HUES48 (cell line): ENCODE data around the gene ZNF880.

Source experiments
- H3K27ac ChIP-seq: one replicate; pipeline ENCODE4 v1.7.0; 2013; ENCODE audit warnings: low read depth, low read length, inconsistent platforms
- H3K27me3 ChIP-seq: 2 replicates; pipeline ENCODE4 v1.6.1; 2013; ENCODE audit warnings: mild to moderate bottlenecking, low read length; ENCODE audit not compliant: control insufficient read depth, insufficient read depth
- H3K36me3 ChIP-seq: 2 replicates; pipeline ENCODE4 v1.6.1; 2013; ENCODE audit warnings: low read length; ENCODE audit not compliant: control insufficient read depth, insufficient read depth
- H3K4me1 ChIP-seq: 2 replicates; pipeline ENCODE4 v1.6.1; 2013; ENCODE audit warnings: mild to moderate bottlenecking, low read length; ENCODE audit not compliant: control insufficient read depth, insufficient read depth
- H3K4me3 ChIP-seq: 2 replicates; pipeline ENCODE4 v1.5.1; 2013; ENCODE audit warnings: mild to moderate bottlenecking, low read depth, low read length
- H3K9ac ChIP-seq: 2 replicates; pipeline ENCODE4 v1.6.1; 2013; ENCODE audit warnings: mild to moderate bottlenecking, low read depth, low read length, moderate library complexity
- H3K9me3 ChIP-seq: 2 replicates; pipeline ENCODE4 v1.6.1; 2013; ENCODE audit warnings: low read length; ENCODE audit not compliant: control insufficient read depth, insufficient read depth

ZNF880 gene

DNA sequence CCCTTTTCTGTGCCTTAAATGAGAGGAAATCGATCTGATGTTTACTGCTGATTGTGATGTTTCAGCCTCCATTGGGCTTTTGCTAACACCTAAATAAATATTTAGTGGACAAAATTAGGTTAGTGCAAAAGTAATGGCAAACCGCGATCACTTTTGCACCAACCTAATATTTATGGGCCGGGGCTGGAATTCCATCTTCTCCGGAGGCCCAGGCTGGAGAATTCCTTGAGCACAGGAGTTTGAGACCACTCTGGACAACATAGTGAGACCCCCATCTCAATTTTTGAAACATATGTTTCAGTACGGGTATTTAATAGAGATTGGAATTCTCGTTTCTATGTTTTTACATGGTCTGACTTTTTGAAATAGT is 603 bp downstream of the ZNF880 start:
- no peaks in the 10 kb centered on the region for H3K27me3 ChIP-seq
- H3K4me1 ChIP-seq, result no peaks in the 10 kb centered on the region
- peaks cover 37% of the 10 kb centered on the region for H3K9me3 ChIP-seq
- H3K9ac ChIP-seq, result peak overlapping the region; percentile 94
- no peak overlapping the region for H3K27ac ChIP-seq
- peaks cover 32% of the 10 kb centered on the region for H3K36me3 ChIP-seq
- H3K4me3 ChIP-seq, result peak overlapping the region; percentile 83

DNA sequence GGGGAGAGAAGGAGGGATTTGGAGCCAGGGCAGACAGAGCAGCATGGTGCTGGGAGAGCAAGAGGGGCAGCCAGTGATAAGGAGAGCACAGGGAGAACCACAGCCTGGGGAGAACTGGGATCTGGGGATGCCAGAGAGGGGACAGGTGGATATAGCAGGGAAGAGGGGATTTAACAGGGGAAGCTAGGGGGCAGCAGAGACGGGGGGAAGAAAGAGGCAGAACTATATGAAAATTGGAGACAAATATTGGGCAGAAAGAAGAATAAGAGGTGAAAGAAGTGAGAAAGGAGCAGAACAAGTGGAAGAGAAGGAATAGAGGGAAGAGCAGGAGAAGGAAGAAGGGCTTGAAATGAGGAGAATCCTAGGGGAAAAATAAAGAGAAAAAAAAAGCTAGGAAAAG is 21.4 kb downstream of the ZNF880 start:
- no peaks in the 10 kb centered on the region for H3K27me3 ChIP-seq
- no peaks in the 10 kb centered on the region for H3K4me1 ChIP-seq
- H3K4me3 ChIP-seq, result no peak overlapping the region
- H3K9ac ChIP-seq, result no peak overlapping the region
- H3K36me3 ChIP-seq, result peaks cover 4% of the 10 kb centered on the region; the same call in 1 of the 2 replicates
- H3K9me3 ChIP-seq, result peaks cover 20% of the 10 kb centered on the region; the same call in 1 of the 2 replicates
- H3K27ac ChIP-seq, result no peak overlapping the region

GRCh38 chr19:52397310-52398080 is 27.8 kb downstream of the ZNF880 start, which contains the start of gene ZNF528:
ZNF528 (plus strand) TSS chr19:52397849; CDS start chr19:52402014, 4,165 bp downstream.
- H3K36me3 ChIP-seq, result peaks cover 10% of the 10 kb centered on the region
- H3K27me3 ChIP-seq, result no peaks in the 10 kb centered on the region
- no peaks in the 10 kb centered on the region for H3K4me1 ChIP-seq
- H3K27ac ChIP-seq, result no peak within 1 kb of the TSS
- peak within 1 kb of the TSS; percentile 73 for H3K4me3 ChIP-seq
- H3K9me3 ChIP-seq, result peaks cover 22% of the 10 kb centered on the region
- H3K9ac ChIP-seq, result peak within 1 kb of the TSS; percentile 49

DNA sequence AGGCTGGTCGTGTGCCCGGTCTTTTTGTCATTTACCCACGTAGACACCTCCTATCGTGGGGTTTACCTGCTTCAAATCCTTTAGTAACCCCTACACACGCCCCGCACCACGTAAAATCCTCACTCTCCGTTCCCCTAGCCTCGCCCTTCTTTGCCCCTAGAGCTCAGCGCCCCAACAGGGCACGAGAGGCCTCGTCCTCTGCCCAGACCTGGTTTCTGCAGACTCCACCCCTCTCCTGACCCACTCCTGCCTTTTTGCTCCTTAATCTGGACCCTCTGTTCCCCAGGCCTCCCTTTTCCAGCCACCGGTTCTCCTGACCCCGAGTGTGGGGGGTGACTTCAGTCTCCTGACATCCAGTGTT is 28.3 kb downstream of the ZNF880 start:
- peaks cover 23% of the 10 kb centered on the region for H3K9me3 ChIP-seq
- H3K27ac ChIP-seq, result no peak overlapping the region
- peak overlapping the region; percentile 44; the same call in 1 of the 2 replicates for H3K9ac ChIP-seq
- peaks cover 10% of the 10 kb centered on the region for H3K36me3 ChIP-seq
- H3K4me3 ChIP-seq, result peak overlapping the region; percentile 73
- no peaks in the 10 kb centered on the region for H3K4me1 ChIP-seq
- no peaks in the 10 kb centered on the region for H3K27me3 ChIP-seq

- Histone ChIP-seq H3K36me3 (peaks cover 9% of the 10 kb centered on the region; the same call in 1 of the 2 replicates), H3K4me3 (no peak overlapping the region)
These were observed 40.6 kb downstream of the ZNF880 start for GRCh38 chr19:52410276-52410675.

DNA sequence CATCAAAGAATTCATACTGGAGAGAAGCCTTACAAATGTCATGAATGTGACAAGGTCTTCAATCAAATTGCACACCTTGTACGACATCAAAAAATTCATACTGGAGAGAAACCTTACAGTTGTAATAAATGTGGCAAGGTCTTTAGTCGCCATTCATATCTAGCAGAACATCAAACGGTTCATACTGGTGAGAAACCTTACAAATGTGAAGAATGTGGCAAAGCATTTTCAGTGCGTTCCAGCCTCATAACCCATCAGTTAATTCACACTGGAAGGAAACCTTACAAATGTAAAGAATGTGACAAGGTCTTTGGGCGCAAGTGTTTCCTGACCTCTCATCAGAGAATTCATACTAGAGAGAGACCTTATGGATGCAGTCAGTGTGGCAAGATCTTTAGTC is 46.0 kb downstream of the ZNF880 start:
- Histone ChIP-seq H3K36me3 (no peaks in the 10 kb centered on the region), H3K9ac (no peak overlapping the region), H3K4me3 (no peak overlapping the region), H3K9me3 (peaks cover 83% of the 10 kb centered on the region), H3K27me3 (no peaks in the 10 kb centered on the region), H3K4me1 (no peaks in the 10 kb centered on the region), H3K27ac (no peak overlapping the region)

More at GRCh38 chr19:52410276-52410675, 40.6 kb downstream of the ZNF880 start:
- Histone ChIP-seq H3K27me3 (no peaks in the 10 kb centered on the region), H3K9ac (no peak overlapping the region), H3K4me1 (no peaks in the 10 kb centered on the region), H3K9me3 (peaks cover 83% of the 10 kb centered on the region), H3K27ac (no peak overlapping the region)

DNA sequence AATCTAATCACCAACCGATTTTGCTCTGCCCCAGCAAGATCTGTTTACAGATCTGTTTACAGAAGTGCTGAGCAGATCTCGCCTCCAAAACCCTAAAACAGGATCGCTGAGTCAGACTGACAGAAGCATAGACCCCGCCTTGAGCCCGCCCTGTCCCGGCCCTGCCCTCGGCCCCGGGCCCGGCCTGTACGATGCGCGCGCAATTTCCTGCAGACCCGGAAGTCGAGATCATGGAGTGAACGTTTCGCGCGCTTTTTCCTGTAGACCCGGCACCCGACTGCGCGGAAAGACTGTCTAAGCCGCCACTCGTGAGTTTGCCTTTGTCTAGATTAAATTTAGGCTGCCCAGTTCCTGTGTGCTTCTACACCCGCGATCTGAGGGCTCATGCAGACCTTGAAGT is 59.2 kb downstream of the ZNF880 start, which contains the start of gene ZNF534:
Gene ZNF534, plus strand, starts transcription at position 212 of the 400 bp plus-strand sequence. CDS start 2,327 bp downstream, outside the sequence.
- H3K36me3 ChIP-seq, result no peaks in the 10 kb centered on the region
- no peak within 1 kb of the TSS for H3K9ac ChIP-seq
- no peak within 1 kb of the TSS for H3K4me3 ChIP-seq
- H3K27me3 ChIP-seq, result no peaks in the 10 kb centered on the region
- H3K4me1 ChIP-seq, result no peaks in the 10 kb centered on the region
- peaks cover 51% of the 10 kb centered on the region for H3K9me3 ChIP-seq
- no peak within 1 kb of the TSS for H3K27ac ChIP-seq
